Hypothalamus (tissue), 51 donors: ENCODE results near the gene LYG1.
"Not testable (repeated sequence)": the region's sequence is repeated elsewhere in the genome, so short reads cannot be mapped to it uniquely, and the experiment has no call there.

Experiments
- DNase-seq, 51 donors: peaks; one replicate each; lab custom pipeline; 2025; lab: John Stamatoyannopoulos, UW

The LYG1 gene

DNA sequence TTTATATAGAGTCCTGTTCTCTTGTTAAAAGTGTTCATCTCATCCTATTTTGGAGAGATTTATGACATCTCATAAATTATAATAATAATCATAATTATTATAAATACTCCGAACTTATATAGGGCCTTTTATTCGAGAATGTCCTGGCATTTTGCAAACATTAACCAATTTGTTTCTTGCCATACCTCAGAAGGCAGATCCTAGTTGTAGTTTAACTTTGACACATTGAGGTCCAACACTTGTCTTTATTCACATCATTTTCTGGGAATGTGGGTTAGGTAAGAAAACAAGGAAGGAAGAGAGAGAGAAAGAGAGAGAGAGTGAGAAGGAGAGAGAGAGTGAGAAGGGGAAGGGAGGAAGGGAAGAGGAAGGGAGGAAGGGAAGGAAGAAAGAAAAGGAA is at the start of gene LYG1:
Gene LYG1 (minus strand): TSS at position 101 of the 400 bp plus-strand sequence. CDS start 5,527 bp downstream, outside the sequence.
- DNase-seq, result not testable (repeated sequence)

DNA sequence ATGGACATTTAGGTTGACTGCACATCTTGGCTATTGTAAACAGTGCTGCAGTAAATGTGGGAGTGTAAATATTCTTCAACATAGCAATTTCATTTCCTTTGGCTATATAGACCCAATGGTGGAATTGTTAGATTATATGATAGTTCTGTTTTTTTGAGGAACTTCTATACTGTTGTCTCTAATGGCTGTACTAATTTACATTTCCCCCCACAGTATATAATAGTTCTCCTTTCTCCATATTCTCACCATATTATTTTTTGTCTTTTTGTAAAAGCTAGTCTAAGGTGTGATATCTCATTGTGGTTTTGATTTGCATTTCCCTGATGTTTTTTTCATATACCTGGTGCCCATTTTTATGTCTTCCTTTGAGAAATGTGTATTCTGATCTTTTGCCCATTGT is 49.2 kb upstream of the LYG1 start:
- no peak for DNase-seq

DNA sequence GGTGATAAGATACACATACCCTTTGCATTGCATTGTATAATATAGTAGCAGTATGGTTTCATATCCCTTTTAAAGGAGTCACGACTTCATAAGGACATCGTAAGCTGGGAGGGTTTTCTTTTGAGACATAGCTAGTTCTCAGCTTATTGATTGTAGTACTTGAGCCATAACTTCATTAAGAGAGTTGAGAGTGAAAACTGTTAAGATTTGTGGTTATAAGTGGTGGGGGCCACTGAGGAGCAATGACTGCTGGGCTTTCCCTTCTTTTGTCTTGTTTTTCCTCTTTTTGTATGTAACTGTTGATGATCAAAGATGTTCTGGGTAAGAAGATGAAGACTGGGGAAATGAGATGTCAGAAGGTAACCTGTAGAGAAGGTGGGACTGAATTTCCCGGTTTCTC is 47.2 kb upstream of the LYG1 start:
- DNase-seq, result no peak

DNA sequence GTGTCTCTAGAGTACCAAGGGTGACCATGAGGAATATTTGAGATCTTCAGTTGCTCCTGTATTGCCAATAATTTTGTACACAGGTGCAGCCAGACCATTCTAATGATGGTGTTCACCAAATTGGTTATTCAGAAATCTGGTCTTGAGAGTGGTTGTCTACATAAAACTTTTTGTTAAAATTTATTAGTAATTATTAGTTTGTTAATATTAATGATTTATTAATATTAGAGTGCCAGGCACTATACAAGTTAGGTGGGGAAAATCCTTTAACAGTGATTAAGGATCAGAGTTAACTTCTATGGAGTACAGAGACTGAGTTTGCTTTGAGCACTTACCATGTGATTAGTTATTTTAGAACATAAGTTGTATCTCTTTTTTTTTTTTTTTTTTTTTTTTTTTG is 45.2 kb upstream of the LYG1 start:
- DNase-seq, result no peak

DNA sequence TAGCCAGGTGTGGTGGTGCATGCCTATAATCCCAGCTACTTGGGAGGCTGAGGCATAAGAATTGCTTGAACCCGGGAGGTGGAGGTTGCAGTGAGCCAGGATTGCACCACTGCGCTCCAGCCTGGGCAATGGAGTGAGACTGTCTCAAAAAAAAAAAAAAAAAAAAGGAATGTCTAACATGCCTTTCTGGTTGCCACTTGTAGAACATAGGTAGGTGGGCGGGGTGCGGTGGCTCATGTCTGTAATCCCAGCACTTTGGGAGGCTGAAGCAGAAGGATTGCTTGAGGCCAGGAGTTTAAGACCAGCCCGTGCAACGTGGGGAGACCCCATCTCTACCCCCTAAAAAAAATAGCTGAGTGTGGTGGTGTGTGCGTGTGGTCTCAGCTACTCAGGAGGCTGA is 44.4 kb upstream of the LYG1 start:
- not testable (repeated sequence) for DNase-seq

DNA sequence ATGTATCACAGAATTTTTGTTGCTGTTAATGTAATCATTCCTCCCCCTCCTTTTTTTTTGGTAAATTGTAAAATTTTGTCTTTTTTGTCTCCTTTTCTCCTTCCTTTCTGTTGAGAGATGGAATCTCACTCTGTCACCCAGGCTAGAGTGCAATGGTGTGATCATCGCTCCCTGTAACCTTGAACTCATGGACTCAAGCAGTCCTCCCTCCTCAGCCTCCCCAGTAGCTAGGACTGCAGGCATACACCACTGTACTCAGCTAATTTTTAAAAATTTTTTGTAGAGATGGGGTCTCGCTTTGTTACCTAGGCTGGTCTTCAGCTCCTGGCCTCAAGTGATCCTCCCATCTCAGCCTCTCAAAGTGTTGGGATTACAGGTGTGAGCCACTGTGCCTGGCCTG is 41.5 kb upstream of the LYG1 start:
- DNase-seq, result no peak

DNA sequence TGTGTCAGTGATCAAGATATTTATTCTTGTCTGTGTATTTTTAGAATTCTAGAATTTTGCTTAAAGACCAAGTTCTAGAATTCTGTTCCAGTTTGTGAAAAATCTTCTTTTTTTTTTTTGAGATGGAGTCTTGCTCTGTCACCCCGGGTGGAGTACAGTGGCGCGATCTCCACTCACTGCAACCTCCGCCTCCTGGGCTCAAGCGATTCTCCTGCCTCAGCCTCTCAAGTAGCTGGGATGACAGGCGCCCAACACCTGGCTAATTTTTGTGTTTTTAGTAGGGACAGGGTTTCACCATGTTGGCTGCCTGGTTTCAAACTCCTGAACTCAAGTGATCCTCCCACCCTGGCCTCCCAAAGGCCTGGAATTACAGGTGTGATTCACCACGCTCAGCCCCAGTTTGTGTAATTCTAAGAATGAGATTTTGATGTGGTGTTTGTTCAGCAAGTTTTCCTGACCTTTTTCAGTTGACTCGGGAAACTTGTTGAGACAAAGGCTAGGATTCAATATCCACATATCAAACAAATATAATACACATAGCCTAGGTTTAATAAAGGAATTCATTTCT is 39.8 kb upstream of the LYG1 start:
- DNase-seq, result no peak

DNA sequence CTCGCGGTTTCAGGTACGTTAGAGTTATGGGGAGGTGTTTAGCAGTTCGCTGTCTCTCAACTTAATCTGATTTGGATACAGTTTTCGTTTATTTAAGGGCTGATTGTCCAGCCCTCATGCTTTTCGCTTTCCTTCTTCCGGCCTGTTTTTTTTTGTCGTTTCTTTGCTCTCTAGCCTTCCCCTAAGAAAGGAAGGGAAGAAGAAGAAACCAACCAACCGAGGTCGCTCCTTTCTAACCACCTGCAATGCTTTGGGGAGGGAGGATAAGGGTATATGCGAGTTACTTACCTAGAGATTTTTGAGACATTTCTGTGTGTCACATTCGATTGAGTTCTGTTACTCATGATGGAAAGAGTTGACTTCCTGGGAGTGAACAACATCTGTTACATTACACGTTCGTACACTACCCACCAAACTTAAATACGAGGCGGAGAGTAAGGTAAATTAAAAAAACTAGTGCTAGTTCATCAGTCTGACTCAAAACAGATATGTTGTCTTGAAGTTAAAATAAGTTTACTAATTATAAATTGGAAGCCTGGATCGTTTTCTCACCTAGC is 37.1 kb upstream of the LYG1 start:
- DNase-seq, result no peak

DNA sequence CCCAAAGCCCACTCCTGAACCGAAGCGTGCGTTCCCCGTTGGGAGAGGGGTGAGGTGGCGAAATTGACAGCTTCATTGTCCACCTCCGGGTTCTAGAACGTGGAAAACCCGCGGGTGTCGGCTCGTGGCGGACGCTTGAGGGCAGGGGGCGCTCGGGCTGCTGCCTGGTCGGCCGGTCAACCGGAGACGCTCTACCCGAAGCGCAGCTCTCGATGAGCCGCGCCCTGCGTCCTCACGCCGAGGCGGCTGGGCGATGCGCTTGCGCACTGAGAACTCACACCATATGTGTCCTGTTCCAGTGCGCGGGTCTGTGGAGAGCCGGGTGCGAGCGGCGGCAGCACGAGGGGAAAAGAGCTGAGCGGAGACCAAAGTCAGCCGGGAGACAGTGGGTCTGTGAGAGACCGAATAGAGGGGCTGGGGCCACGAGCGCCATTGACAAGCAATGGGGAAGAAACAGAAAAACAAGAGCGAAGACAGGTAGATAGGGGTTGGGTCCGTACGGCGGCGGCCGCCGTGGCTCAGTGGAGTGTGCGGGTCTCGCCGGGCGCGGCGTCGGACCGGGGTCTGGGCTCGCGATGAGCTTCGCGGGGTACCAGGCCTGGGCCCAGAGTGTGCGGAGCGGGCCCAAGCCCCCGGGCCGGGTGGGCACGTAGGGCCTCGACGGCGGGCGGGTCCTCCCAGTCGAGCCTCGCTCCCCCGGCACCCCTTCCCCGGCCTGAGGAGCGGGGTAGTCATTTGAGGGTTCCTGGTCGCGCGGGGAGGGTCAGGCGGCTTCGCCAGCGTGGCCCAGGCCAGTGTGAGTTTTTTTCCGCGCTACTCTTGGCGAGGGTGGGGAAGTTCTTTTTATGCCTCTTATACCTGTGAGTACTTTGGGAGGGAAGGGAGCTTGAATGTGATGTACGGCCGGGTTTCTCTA is 36.4 kb upstream of the LYG1 start, which contains the start of gene EIF5B:
Gene EIF5B (plus strand): TSS at position 277 of the 916 bp plus-strand sequence. CDS start 166 bp downstream, at position 443.
- peak; percentile 56 to 97 (median 92) for DNase-seq

DNA sequence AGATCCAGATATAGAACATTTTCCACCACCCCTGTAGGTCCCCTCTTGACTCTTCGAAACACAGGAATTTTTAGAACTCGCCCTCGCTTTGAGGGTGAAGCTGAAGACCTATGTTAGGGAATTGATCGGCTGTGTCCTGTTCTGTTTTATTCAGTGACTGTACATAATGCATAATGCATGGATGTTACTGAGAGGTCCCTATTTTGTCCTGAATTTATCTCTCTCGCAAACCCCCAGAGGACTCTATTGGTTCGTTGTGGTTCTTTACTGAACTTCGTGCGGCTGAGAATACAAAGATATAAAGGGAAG is 35.8 kb upstream of the LYG1 start:
- DNase-seq, result no peak

DNA sequence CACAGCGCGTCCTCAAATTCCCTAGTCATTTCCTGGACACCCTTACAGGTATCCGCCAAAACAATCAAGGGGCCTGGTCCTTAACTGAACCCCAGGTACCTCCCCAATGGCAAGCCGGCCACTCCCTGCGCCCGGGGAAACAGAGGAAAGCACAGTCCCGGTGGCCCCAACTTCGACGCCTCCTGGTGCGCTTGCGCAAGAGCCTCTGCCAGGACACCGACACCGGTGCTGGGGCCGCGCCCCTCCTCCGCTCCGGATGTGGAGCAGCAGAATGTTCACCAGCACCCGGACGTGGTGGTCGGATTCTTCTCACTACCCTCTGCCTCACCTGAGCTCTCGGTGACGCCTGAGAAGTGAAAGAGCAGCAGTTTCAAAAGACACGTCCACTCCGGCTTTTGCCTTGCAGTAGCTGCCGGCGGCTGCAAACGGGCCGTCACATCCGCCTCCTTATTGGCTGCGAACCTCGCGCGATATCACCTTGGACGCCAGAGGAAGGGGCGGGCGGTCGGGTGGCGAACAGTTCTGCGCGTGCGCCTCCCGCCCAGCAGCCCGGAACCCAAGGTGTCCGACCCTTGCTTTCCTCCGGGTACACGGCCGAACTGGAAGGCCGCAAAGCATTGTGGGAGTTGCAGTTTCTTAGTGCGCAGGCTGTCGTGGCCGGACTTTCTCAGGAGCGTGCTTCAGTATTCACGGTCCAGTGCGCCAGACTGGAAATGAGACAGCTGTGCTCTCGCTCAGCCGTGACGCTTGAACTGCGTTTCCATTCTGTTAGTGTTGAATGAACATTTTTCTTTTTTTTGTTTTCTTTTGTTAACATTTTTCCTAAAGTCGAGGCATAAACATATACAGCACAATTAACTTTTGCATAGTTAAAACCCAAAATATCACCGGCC is 35.2 kb upstream of the LYG1 start, which contains the start of gene TXNDC9:
Gene TXNDC9 (minus strand): TSS at position 423 of the 893 bp plus-strand sequence. CDS start 3,123 bp downstream, outside the sequence.
- DNase-seq, result peak; percentile 79 to 99 (median 97)

DNA sequence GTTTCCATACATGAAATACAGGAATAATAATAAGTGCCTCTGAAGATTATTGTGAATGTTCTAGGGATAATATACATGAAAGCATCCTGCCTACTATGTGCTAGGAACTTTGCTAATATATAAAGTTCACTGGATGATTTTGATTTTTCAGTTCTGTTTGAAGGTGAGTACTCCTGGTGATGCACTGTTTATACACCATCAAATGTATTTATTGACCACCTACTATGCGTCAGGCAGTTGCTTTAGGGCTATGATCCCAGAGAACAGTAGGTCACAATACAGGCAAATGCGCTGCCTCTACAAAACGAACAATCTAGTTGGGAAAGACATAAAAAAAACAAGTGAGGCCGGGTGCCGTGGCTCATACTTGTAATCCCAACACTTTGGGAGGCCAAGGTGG is 24.4 kb upstream of the LYG1 start:
- no peak for DNase-seq

DNA sequence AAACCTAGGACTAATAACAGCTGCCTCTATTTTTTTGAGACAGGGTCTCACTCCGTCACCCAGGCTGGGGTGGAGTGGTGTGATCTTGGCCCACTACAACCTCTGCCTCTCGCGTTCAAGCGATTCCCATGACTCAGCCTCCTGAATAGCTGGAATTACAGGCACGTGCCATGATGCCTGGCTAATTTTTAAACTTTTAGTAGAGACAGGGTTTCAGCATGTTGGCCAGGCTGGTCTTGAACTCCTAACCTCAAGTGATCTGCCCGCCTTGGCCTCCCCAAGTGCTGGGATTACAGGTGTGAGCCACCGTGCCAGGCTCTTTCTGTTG is 16.8 kb upstream of the LYG1 start:
- not testable (repeated sequence) for DNase-seq

DNA sequence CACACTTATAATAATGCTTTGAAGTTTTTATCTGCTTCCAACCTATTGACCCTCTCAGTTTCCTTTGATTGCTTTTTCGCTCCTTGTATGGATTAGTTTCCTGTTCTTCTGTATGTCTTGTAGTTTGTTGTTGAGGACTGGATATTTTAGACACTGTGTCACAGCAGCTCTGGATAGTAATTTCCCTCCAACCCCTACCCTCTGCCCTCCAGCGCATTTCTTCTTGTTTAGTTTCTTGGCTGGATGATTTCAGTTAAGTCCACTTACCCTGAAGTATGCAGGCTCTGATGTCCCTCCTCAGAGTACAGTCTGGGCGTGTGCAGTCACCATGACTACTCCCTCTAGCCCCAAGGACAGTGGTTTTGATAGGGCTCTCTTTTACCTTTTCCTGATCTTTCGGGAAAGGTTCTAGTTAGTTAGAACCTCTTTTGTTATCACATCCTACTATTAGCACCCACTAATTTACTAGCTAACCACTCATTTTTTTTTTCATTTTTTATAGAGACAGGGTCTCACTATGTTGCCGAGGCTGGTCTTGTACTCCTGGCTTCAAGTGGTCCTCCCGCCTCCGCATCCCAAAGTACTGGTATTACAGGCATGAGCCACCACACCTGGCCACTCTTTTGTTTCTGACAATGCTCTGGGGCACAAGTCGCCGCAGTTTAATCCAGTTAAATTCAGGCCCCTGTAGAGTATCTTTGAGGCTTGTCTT is 16.3 kb upstream of the LYG1 start:
- no peak for DNase-seq

DNA sequence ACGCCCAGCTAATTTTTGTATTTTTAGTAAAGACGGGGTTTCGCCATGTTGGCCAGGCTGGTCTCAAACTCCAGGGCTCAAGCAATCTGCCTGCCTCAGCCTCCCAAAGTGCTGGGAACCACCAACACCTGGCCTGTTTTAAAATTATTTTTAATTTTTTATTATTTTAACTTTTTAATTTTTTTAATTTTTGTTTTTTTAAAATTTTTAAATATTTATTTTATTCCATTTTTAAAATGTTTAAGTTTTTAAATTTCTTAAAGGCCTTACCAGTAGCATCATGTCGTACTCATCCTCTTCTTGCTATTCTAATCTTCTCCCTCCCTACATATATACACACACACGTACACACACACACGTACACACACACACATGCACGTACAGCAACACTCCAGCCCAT is 1.4 kb downstream of the LYG1 start:
- DNase-seq, result no peak

DNA sequence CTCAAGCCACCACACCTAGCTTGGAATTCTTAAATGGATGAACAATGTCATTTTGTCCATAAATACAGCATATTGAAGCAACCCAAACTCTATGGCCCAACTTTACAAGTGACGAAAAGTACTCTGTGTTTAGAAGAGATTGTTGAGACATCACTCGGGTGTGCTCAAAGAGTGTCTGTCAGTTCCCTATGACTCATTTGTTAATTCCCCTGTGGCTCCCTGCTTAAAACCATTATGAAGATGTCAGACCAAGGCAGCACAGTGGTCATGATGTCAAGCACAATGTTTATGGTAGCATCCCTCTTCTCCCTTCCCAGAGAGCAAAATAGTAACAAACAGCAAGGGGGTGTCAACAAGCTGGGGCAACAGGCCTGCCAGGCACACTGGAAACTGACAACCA is 3.0 kb downstream of the LYG1 start:
- no peak for DNase-seq

DNA sequence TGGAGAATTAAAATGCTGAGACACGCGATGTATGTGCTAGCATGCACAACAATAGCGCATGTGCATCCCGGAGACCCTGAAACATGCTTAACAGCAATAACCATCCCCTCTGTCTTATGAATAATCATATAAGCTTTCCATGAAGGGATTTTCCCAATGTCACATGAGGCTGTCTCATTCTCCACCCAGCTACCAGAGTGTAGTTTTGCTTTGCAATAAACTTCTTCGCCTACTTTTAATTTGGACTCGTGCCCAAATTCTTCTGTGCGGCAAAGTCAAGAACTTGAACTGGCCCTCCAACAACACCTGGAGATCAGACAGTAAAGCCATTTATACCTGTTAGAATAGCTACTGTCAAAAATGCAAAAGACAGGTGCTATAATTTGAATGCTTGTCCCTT is 15.5 kb downstream of the LYG1 start:
- no peak for DNase-seq

DNA sequence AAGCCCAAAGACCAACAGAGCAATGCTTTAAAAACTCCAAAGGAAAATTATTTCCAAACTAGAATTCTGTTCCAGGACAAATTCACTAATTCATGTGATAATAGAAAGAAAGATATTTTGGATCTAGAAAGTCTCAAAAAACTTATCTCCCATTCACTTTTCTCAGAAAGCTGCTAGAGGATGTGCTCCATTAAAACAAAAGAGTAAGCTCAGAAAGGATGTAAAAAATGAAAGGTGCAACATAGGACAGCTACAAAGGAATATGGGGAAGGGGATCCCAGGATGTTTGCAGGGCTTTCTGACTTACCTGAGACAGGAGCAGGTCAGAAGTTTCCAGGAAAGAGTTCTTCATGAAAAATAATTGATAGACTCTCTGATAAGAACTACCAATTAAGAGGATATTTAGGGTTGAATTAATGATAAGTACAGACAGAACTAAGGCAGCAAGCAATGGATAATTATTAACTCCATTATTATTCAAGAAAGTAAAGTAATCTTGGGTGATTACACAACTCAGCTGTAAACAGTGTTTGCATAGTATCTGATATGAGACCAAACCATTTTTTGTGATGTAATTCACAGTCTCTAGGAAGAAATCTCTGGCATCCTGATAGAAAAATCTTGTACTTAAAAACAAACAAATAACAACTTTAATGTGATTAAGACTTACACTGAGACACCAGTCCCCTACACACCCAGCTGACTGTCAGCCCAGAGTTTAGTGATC is 20.9 kb downstream of the LYG1 start:
- no peak for DNase-seq

DNA sequence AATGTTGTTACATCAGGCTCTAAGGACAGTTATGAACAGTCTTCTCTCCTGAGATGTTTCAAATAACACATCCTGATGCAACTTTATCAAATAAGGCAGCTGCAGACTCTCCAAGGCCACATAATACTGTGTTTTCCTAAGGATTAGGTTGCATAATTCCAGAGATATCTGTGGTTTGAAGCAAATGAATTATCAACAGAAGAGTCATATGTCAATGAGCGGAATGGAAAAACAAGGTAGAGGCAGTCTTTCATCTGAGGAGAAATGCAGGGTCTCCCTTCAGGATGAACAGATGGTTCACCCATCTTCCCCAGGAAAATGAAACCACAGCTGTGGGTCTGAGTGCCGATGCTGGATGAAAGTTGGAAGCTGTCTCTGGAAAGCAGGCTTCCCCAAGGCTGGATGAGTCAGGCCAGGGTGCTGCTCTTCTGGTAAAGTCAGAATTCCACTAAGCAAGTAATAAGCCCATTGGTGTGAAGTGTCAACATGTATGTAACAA is 22.2 kb downstream of the LYG1 start:
- no peak for DNase-seq
